Ishikawa (cell line): ENCODE results near the gene TSPEAR.

Experiments
- CEBPB ChIP-seq: IDR thresholded peaks from 2 replicates; pipeline ENCODE4 v1.6.1; 2012
- CREB1 ChIP-seq: IDR thresholded peaks from 2 replicates; pipeline ENCODE4 v1.6.1; 2012; ENCODE audit warnings: low read depth
- EGR1 ChIP-seq: IDR thresholded peaks from 2 replicates; pipeline ENCODE4 v1.6.1; 2012
- EP300 ChIP-seq: IDR thresholded peaks from 2 replicates; pipeline ENCODE4 v1.6.1; 2012; ENCODE audit warnings: borderline replicate concordance
- FOXM1 ChIP-seq: IDR thresholded peaks from 2 replicates; pipeline ENCODE4 v1.6.1; 2012; ENCODE audit warnings: low read depth, borderline replicate concordance
- MAX ChIP-seq: IDR thresholded peaks from 2 replicates; pipeline ENCODE4 v1.6.1; 2012
- NFIC ChIP-seq: IDR thresholded peaks from 2 replicates; pipeline ENCODE4 v1.6.1; 2012
- RAD21 ChIP-seq: IDR thresholded peaks from 2 replicates; pipeline ENCODE4 v1.6.1; 2012; ENCODE audit warnings: low read depth
- REST ChIP-seq: IDR thresholded peaks from 2 replicates; pipeline ENCODE4 v1.6.1; 2012; ENCODE audit warnings: low read depth, mild to moderate bottlenecking
- TAF1 ChIP-seq: IDR thresholded peaks from 2 replicates; pipeline ENCODE4 v1.6.1; 2012; ENCODE audit warnings: low read depth, mild to moderate bottlenecking
- TCF12 ChIP-seq: IDR thresholded peaks from 2 replicates; pipeline ENCODE4 v1.6.1; 2012; ENCODE audit warnings: low read depth
- TEAD4 ChIP-seq: IDR thresholded peaks from 2 replicates; pipeline ENCODE4 v1.6.1; 2012
- USF1 ChIP-seq: IDR thresholded peaks from 2 replicates; pipeline ENCODE4 v1.6.1; 2012
- YY1 ChIP-seq: IDR thresholded peaks from 2 replicates; pipeline ENCODE4 v1.6.1; 2012; ENCODE audit warnings: low read depth
- ZBTB7A ChIP-seq: IDR thresholded peaks from 2 replicates; pipeline ENCODE4 v1.6.1; 2012; ENCODE audit warnings: low read depth

The TSPEAR gene

GRCh38 chr21:44521301-44521927 lies 190.0 kb downstream of the TSPEAR start:
- no peak for TF ChIP-seq TCF12
- no peak for TF ChIP-seq USF1
- no peak for TF ChIP-seq FOXM1
- no peak for TF ChIP-seq MAX
- no peak for TF ChIP-seq TEAD4
- no peak for TF ChIP-seq YY1
- TF ChIP-seq CREB1, result no peak
- TF ChIP-seq ZBTB7A, result no peak
- TF ChIP-seq REST, result no peak
- no peak for TF ChIP-seq NFIC
- TF ChIP-seq EGR1, result no peak
- no peak for TF ChIP-seq EP300
- TF ChIP-seq TAF1, result no peak

GRCh38 chr21:44520326-44521300 lies 190.8 kb downstream of the TSPEAR start:
- 0 out of 2 replicates have a peak, but pooled peaks have one; percentile 15 for TF ChIP-seq TEAD4
- TF ChIP-seq MAX, result peak; percentile 47; the same call in 1 of the 2 replicates
- no peak for TF ChIP-seq REST

GRCh38 chr21:44519346-44520325 lies 191.7 kb downstream of the TSPEAR start:
- TF ChIP-seq USF1 (no peak), TEAD4 (no peak)

GRCh38 chr21:44518686-44519085 lies 192.7 kb downstream of the TSPEAR start:
- TF ChIP-seq MAX (no peak), FOXM1 (no peak), USF1 (no peak), EP300 (no peak), RAD21 (no peak), CEBPB (no peak), TEAD4 (no peak), REST (no peak), CREB1 (no peak), TCF12 (no peak), YY1 (no peak), ZBTB7A (no peak), EGR1 (no peak)
